DND-41 (cell line): ENCODE data around the gene C10orf143.

Experiments
- EZH2 ChIP-seq: IDR thresholded peaks from 3 replicates; pipeline ENCODE4 v1.6.1; 2012; ENCODE audit warnings: borderline replicate concordance, low read depth, mild to moderate bottlenecking, moderate library complexity, low read length, inconsistent platforms; ENCODE audit not compliant: severe bottlenecking
- TF ChIP-seq, protein P1 (sequence below): IDR thresholded peaks from 2 replicates; pipeline ENCODE4 v1.5.1; 2012; ENCODE audit warnings: borderline replicate concordance, low read length, moderate library complexity, mild to moderate bottlenecking; ENCODE audit not compliant: poor library complexity, severe bottlenecking; ENCODE audit errors: extremely low read depth

DNA sequence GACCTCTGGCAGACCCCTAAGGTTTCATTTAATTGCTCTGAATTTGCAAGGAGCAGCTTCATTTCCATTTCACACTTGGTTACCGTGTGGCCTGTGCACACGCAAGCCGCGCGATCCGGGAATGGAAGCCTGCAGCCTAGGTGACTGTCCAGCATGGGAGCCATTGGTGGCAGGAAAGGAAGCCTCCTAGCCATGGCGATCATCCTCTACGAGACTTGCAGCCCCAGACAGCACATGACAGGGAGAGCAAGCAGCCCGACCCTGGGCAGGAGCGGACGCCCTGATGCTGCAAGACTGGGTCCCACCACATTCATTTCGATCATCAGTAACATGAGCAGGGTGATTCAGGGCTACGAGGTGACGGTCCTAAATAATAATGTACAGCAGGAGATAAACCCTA is 33.9 kb downstream of the C10orf143 start:
- TF ChIP-seq, protein P1, sequence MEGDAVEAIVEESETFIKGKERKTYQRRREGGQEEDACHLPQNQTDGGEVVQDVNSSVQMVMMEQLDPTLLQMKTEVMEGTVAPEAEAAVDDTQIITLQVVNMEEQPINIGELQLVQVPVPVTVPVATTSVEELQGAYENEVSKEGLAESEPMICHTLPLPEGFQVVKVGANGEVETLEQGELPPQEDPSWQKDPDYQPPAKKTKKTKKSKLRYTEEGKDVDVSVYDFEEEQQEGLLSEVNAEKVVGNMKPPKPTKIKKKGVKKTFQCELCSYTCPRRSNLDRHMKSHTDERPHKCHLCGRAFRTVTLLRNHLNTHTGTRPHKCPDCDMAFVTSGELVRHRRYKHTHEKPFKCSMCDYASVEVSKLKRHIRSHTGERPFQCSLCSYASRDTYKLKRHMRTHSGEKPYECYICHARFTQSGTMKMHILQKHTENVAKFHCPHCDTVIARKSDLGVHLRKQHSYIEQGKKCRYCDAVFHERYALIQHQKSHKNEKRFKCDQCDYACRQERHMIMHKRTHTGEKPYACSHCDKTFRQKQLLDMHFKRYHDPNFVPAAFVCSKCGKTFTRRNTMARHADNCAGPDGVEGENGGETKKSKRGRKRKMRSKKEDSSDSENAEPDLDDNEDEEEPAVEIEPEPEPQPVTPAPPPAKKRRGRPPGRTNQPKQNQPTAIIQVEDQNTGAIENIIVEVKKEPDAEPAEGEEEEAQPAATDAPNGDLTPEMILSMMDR = no peak
- TF ChIP-seq EZH2 = no peak
